CMK (cell line): ENCODE measurements around the gene BSPH1.
"Not testable (repeated sequence)": the region's sequence is repeated elsewhere in the genome, so short reads cannot be mapped to it uniquely, and the experiment has no call there.

Source experiments
- DNase-seq: peaks from one replicate; pipeline ENCODE4 v3.0.0-alpha.2; 2010; ENCODE audit warnings: low read depth

Gene BSPH1

DNA sequence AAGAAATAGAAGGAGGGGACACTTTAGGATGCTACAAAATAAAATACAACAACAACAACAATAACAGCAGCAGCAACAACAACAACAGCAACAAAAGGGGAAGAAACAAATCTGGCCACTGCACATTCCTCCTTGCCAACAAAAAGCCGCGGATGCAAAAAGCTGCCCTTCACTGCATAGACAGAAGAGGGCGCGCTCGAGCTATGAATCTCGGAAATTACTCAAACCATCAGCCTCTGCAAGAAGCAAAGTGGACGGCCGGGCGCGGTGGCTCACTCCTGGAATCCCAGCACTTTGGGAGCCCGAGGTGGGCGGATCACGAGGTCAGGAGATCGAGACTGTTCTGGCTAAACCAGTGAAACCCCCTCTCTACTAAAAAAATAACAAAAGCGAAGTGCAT is 71.9 kb downstream of the BSPH1 start:
- not testable (repeated sequence) for DNase-seq
